Adipose tissue (tissue), 3 donors: ENCODE measurements around the gene LIN7C. TPM values are rescaled to one million over a fixed set of nuclear protein-coding genes. Genes with fewer than 3 reads are reported as not detected.

Source experiments
- H3K27ac ChIP-seq: one replicate; pipeline ENCODE4 v1.5.1; 2013; ENCODE audit warnings: low read depth, low read length
- WGBS, 3 donors: extraction: QIAGEN DNeasy Blood & Tissue Kit; methylation state at CpG; one replicate each; pipeline ENCODE4 v1.1.7; 2013; 5-methylcytosine and 5-hydroxymethylcytosine counted together
- polyA plus RNA-seq, 3 donors: library from polyadenylated mRNA; stranded (reverse); fragments of 200-250 nt; gene quantifications; one replicate each; pipeline ENCODE4 v1.2.3, GENCODE V29; 2013
- donor health status: healthy with polysubstance abuse.
- donor health status: Bipolar disorder and iron deficiency.
- donor health status: healthy.

Gene LIN7C
- polyA plus RNA-seq, 3 donors, result 3.7 to 10.1 (median 5.2) TPM

GRCh38 chr11:27514076-27514475 is 7.5 kb upstream of the LIN7C start:
- no peak overlapping the region for H3K27ac ChIP-seq
- 75 to 82% (median 79%) methylated on average over 4 of the region's 4 CpGs for WGBS, 3 donors

- no peak overlapping the region for H3K27ac ChIP-seq
Measured at GRCh38 chr11:27513389-27513788, 6.8 kb upstream of the LIN7C start.

DNA sequence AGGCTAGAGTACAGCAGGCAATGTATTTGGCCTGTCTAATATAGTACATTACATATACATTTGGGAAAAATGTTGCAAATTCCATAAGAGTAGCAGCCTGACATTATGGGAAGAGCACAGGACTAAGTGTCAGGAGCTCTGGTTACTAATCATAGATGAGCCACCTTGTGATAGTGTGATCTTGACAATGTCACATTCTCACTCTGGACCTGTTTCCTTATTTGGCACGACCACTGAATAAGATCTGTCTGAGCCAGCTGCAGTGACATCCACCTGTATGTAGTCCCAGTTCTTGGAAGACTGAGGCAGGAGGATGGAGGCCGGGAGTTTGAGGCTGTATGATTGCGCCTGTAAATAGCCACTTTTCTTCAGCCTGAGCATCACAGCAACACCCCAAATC is 5.7 kb upstream of the LIN7C start:
- 91 to 92% (median 92%) methylated on average over 3 of the region's 3 CpGs for WGBS, 3 donors
- no peak overlapping the region for H3K27ac ChIP-seq

More at GRCh38 chr11:27513389-27513788, 6.8 kb upstream of the LIN7C start:
- WGBS, 3 donors, result 59 to 86% (median 68%) methylated on average over 2 of the region's 2 CpGs

DNA sequence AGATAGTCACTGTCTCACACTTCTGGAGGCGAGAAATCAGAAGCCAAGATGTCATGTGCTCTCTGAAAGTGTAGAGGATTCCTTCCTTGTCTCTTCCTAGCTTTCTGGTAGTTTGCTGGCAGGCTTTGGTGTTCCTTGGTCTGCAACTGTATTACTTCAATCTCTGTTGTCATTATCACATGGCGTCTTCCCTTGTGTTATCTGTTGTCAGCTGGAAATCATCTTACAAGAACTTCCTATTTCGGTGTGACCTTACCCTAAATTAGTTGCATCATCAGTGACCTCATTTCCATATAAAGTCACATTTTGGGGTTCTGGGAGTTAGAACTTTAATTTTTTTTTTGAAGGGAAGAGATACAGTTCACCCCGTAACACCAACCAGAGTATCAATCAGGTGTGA is 3.3 kb upstream of the LIN7C start:
- no peak overlapping the region for H3K27ac ChIP-seq
- 73 to 94% (median 78%) methylated on average over 4 of the region's 4 CpGs for WGBS, 3 donors

- H3K27ac ChIP-seq, result no peak overlapping the region
- 96 to 98% (median 96%) methylated on average over 4 of the region's 4 CpGs for WGBS, 3 donors
Measured at GRCh38 chr11:27507557-27508322, 1.2 kb upstream of the LIN7C start.

GRCh38 chr11:27505781-27506180 is 788 bp downstream of the LIN7C start:
- H3K27ac ChIP-seq, result no peak overlapping the region
- 4 to 10% (median 8%) methylated on average over 5 of the region's 5 CpGs for WGBS, 3 donors

DNA sequence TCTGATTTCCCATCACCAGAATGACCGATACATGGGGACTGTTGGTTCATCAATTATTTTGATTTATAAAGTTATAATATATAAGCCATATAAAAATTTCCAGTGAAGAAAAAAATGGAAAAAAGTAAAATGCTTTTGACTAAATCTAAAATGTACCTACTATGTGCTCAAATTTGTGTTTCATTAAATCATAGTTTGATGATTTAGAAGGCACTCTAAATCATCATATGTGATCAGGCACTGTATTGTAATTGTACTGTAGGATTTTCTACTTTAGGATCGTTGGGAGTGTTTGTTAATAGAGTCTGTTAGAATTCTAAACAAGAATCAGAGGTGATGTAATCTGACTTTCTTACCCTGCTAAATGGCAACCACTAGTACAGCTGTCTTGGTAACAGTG is 2.4 kb downstream of the LIN7C start:
- 72 to 81% (median 80%) methylated on average over 2 of the region's 2 CpGs for WGBS, 3 donors
- H3K27ac ChIP-seq, result no peak overlapping the region

- H3K27ac ChIP-seq, result no peak overlapping the region
Measured at GRCh38 chr11:27501100-27501499, 5.5 kb downstream of the LIN7C start.

- 93 to 95% (median 94%) methylated on average over 1 of the region's 1 CpG for WGBS, 3 donors
- no peak overlapping the region for H3K27ac ChIP-seq
Measured at GRCh38 chr11:27497911-27498310, 8.7 kb downstream of the LIN7C start.

- no peak overlapping the region for H3K27ac ChIP-seq
Measured at GRCh38 chr11:27497284-27497866, 9.2 kb downstream of the LIN7C start.

DNA sequence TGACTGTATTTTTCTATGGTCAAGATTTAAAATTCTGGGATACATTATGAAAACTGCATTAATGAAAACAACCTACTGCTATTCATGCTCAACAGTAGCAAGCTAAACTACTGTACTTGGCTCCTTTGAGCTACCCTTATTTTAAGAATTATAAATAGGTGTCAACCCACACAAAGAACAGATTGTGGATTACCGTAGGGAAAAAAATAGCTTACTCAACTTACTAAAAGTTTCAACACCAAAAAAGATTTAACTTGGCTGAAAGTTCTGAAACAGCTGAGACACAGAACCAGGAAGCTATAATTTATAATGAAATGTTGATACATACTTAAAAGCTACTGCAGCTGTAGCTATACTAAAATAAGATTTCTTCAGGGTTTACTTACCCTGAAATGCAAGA is 10.1 kb downstream of the LIN7C start:
- no peak overlapping the region for H3K27ac ChIP-seq

DNA sequence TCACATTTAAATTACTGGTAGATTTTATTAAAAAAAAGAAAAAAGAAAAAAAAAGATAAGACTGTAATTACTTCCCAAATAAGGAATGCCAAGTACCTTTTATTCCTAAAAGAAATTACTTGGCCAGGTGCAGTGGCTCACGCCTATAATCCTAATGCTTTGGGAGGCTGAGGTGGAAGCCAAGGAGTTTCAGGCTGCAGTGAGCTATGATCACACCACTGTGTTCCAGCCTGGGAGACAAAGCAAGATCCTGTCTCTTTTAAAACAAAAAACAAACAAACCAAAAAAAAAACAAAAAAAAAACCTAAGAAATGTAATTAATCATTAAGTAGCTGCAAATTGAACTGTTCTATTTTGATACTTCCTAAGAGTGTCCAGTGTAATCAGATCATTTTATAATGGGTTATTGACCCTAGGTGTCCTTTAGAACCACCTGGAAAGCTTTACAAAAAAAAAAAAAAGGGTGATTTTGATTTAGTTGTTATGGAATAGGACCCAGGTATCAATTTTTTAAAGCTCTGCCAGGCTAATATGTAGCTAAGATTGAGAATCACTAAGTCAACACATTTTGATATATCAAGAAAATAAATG is 10.8 kb downstream of the LIN7C start:
- H3K27ac ChIP-seq, result no peak overlapping the region
- WGBS, 3 donors, result 73 to 91% (median 89%) methylated on average over 1 of the region's 1 CpG

More for the DNA sequence above, 10.1 kb downstream of the LIN7C start:
- 21 to 39% (median 31%) methylated on average over 1 of the region's 1 CpG for WGBS, 3 donors

DNA sequence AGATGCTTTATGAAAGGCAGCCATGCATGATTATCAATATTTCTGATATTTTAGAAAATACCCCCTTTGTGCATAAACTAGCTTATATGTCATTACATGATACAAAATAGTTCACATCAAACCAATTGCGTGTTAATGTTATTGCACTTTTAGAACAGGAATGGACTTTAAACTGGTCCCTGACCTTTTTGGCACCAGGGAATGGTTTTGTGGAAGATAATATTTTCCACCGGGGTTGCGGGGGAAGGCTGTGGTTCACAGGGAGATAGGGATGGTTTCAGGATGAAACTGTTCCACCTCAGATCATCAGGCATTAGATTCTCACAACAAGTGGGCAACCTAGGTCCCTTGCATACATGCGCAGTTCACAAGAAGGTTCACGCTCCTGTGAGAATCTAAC is 17.5 kb downstream of the LIN7C start:
- 69 to 93% (median 84%) methylated on average over 5 of the region's 5 CpGs for WGBS, 3 donors
- no peak overlapping the region for H3K27ac ChIP-seq

DNA sequence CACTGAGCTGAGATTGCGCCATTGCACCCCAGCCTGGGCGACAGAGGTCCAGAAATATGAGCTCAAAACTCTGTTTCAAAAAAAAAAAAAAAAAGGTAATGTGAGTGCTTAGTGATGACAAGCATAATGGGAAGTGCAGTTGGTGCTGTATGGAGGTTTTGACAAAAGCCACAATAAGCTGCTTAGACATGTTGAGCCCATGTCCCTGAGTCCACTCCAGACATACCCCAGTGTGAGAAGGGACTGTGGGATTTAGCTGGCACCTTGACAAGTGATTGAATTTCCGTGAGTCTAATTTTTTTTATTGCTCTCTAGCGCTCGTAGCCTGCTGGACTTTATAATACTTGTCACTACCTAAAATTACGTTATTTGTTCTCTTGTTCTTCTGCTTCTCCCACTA is 18.9 kb downstream of the LIN7C start:
- WGBS, 3 donors, result 64 to 87% (median 68%) methylated on average over 6 of the region's 6 CpGs
- H3K27ac ChIP-seq, result no peak overlapping the region

DNA sequence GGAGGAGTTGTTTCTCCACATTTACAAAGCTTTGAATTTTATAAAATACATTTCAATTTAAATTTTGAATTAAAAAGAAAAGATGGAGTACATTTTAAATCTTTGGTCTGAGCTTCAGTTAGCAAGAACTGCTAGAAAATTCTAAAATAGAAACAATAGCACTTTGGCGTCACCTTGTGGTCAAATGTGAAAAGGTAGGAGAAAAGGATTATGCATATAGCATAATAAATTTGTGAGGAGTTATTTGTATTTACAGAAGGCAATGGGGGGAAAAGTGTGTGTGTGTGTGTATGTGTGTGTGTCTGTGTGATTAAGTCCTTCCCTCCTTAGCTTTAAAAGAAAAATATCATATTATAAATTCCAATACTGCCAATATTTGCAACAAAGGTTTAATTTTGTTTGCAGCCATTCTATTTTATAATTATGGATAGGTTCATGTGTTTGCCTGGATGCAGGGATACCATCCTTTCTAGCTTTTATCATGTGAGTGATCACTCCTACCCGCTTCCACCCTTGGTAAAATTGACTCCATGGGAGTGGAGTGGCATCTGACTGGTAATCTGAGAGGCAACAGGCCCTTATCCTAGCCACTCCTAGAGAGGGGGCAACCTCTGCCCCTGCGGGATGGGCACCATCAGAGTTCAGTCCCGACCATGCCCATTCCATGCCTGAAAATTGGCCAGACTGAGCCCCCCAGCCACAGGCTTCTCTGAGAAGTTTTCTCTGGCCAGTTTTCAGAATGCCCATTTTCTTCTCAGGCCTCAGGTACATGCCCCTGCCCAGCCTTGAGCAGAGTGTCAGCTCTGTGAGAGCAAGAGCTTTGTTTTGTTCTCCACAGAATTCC is 20.4 kb downstream of the LIN7C start:
- no peak overlapping the region for H3K27ac ChIP-seq
- WGBS, 3 donors, result 39 to 41% (median 40%) methylated on average over 4 of the region's 4 CpGs

- no peak overlapping the region for H3K27ac ChIP-seq
- WGBS, 3 donors, result 87 to 93% (median 88%) methylated on average over 2 of the region's 2 CpGs
Measured at GRCh38 chr11:27482793-27483192, 23.8 kb downstream of the LIN7C start.

DNA sequence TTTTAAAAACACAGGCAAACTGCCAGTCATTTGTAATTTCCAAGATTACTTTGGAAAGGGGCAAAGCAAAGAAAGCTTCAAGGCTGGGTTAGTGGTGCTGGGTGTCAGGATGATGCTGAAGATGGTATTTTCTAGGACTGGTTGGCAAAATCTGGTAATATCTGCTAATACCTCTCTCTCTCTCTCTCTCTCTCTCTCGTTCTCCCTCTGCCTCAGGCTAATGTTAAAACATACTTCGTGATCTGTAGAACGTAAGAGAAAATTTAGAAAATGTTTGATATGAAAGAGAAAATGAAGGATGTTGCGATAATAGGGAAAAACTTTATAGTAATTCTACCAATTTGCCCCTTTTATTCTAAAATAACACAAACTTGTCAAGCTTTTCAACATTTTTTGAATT is 24.6 kb downstream of the LIN7C start:
- 91 to 99% (median 95%) methylated on average over 4 of the region's 4 CpGs for WGBS, 3 donors
- H3K27ac ChIP-seq, result no peak overlapping the region

- WGBS, 3 donors, result 73 to 94% (median 84%) methylated on average over 2 of the region's 2 CpGs
- H3K27ac ChIP-seq, result no peak overlapping the region
Measured at GRCh38 chr11:27477831-27478230, 28.7 kb downstream of the LIN7C start.

GRCh38 chr11:27477243-27477642 is 29.3 kb downstream of the LIN7C start:
- H3K27ac ChIP-seq, result no peak overlapping the region
